Heart left ventricle (tissue), 13 donors: Measurements from ENCODE around the gene BAZ2A.

ENCODE experiments used
- CTCF ChIP-seq, 12 donors: fragments of 200-600 bp; sonication (generic) in 4 of 12; IDR thresholded peaks; one replicate each; pipeline versions ENCODE4 v1.5.0 to v1.8.0; 2018 to 2022; ENCODE audit warnings: antibody characterized with exemption in 12 of 12, mild to moderate bottlenecking in 5 of 12
- POLR2A ChIP-seq, 2 donors: fragments of 450-650 bp; IDR thresholded peaks; one replicate each; pipeline ENCODE4 v1.6.1; 2017; ENCODE audit warnings: antibody characterized with exemption in 2 of 2, mild to moderate bottlenecking in 2 of 2, moderate library complexity in 2 of 2
- donor health status: ischemic (EF 13 %, LVEDD 7.1; RV severe dilation, severe dysfunction).
- donor health status: DM: no; HTN: yes; CAD: no.
- donor health status: DM: no; HTN: no; CAD: no.
- donor health status: ischemic (EF 25% LVEDD 6.9; RV normal size, moderate dysfunction).
- donor health status: ischemic (EF 25% LVEDD 5.7; RV mildly dilated, moderate dysfunction).
- donor health status: ischemic (EF 35%, LVEDD 5.7; RV mildly dilated, moderate dysfunction).
- donor health status: nonischemic (EF 11% LVEDD 7.7; RV severe dilation, severe dysfunction).
- donor health status: DM: yes; HTN: yes; CAD: no.
- donor health status: PGD.
- donor health status: ischemic (EF 29% LVEDD 5.4; RV normal size, mild dysfunction).
- donor health status: nonischemic (EF 23%, LVEDD 6.1; RV moderate dilation, normal function).

DNA sequence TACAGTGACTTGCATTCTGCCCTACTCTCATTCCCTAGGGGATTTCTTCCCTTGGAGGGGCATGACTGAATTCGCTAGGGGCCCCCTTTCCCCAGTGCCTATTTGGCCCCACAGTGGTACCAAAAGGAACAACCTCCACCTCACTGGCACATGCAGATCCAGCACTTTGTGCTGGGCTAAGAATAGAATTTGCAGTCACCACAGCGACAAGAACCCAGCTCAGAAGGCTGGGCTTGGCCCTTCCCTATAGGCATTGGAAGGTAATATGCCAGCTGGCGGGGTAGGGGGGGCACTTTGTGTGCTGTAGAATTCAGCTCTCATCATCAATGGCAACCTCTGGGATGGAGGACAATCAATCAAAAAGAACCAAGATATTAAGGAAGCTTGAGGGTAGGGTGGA is 13.9 kb downstream of the BAZ2A start:
- TF ChIP-seq CTCF (IDR thresholded peaks at IDR 0.05) (no peak), POLR2A (IDR thresholded peaks at IDR 0.05) (no peak)
